ENCODE data around the gene DAB2IP.
"Not testable (repeated sequence)": the region's sequence is repeated elsewhere in the genome, so short reads cannot be mapped to it uniquely, and the experiment has no call there.

DAB2IP gene

GRCh38 chr9:121780177-121781040 is 129.0 kb downstream of the DAB2IP start:
- DNase-seq, result no peak

- no peak for DNase-seq
Measured at GRCh38 chr9:121781145-121781548, 129.7 kb downstream of the DAB2IP start.

GRCh38 chr9:121781701-121782464 is 130.4 kb downstream of the DAB2IP start:
- no peak for DNase-seq

- DNase-seq, result no peak
Measured at GRCh38 chr9:121782514-121783110, 131.2 kb downstream of the DAB2IP start.

- no peak for DNase-seq
Measured at GRCh38 chr9:121783111-121783510, 131.7 kb downstream of the DAB2IP start.

- no peak for DNase-seq
Measured at GRCh38 chr9:121783521-121784507, 132.4 kb downstream of the DAB2IP start.

GRCh38 chr9:121784731-121785411 is 133.4 kb downstream of the DAB2IP start:
- DNase-seq, result no peak

GRCh38 chr9:121785673-121786542 is 134.5 kb downstream of the DAB2IP start:
- DNase-seq, result no peak

- DNase-seq, result no peak
Measured at GRCh38 chr9:121786543-121786948, 135.1 kb downstream of the DAB2IP start.

- DNase-seq, result no peak
Measured at GRCh38 chr9:121786998-121787422, 135.6 kb downstream of the DAB2IP start.

GRCh38 chr9:121788686-121789366 is 137.4 kb downstream of the DAB2IP start:
- no peak for DNase-seq

GRCh38 chr9:121790841-121791240 is 139.4 kb downstream of the DAB2IP start:
- no peak for DNase-seq

GRCh38 chr9:121792476-121792875 is 141.0 kb downstream of the DAB2IP start:
- not testable (repeated sequence) for DNase-seq

GRCh38 chr9:121794334-121794733 is 142.9 kb downstream of the DAB2IP start:
- DNase-seq, result not testable (repeated sequence)

GRCh38 chr9:121797081-121797480 is 145.6 kb downstream of the DAB2IP start:
- no peak for DNase-seq

- no peak for DNase-seq
Measured at GRCh38 chr9:121798941-121799340, 147.5 kb downstream of the DAB2IP start.

GRCh38 chr9:121800376-121800775 is 148.9 kb downstream of the DAB2IP start:
- DNase-seq, result no peak

GRCh38 chr9:121801579-121801978 is 150.1 kb downstream of the DAB2IP start:
- DNase-seq, result no peak

- no peak for DNase-seq
Measured at GRCh38 chr9:121802753-121803152, 151.3 kb downstream of the DAB2IP start.

Measured in GOT3 (cell line).